Measurements from ENCODE around the gene ZNF625. TPM values are rescaled to one million over a fixed set of nuclear protein-coding genes. Genes with fewer than 3 reads are reported as not detected.

Gene ZNF625
- polyA plus RNA-seq, 3 donors, result 0.37 TPM; not detected in 2

GRCh38 chr19:12145348-12145747, 11.2 kb downstream of the ZNF625 start:
- H3K9me3 Mint-ChIP-seq, result peaks cover 23 to 43% (median 36%) of the 10 kb centered on the region in 7 donors
- H3K27me3 Mint-ChIP-seq (ENCODE audit: low read depth in 3 of 3), result no peaks in the 10 kb centered on the region
- H3K4me3 Mint-ChIP-seq, result no peak overlapping the region
- DNase-seq, result no peak
- Histone ChIP-seq H3K4me2 (replicated peaks; ENCODE audit: extremely low read depth, low read length, poor library complexity, severe bottlenecking) (no peak overlapping the region), H3K36me3 (replicated peaks in 1 of 2; ENCODE audit: control insufficient read depth in 1 of 2, insufficient read depth in 2 of 2, low read length in 2 of 2) (peaks cover 7 to 25% of the 10 kb centered on the region in 2 donors), H3K9me3 (replicated peaks in 1 of 2; ENCODE audit: control insufficient read depth in 1 of 2, insufficient read depth in 1 of 2, low read length in 2 of 2) (peaks cover 21 to 24% of the 10 kb centered on the region in 2 donors), H4K20me1 (ENCODE audit: insufficient read depth, low read length) (no peaks in the 10 kb centered on the region), H3K27ac (ENCODE audit: low read depth in 1 of 2, low read length in 2 of 2) (no peak overlapping the region), H3K4me1 (ENCODE audit: control insufficient read depth in 1 of 2, insufficient read depth in 2 of 2, low read length in 2 of 2) (peaks cover 10 to 11% of the 10 kb centered on the region in 2 donors), H3K27me3 (ENCODE audit: control insufficient read depth in 2 of 2, insufficient read depth in 2 of 2, low read length in 2 of 2) (no peaks in the 10 kb centered on the region), H3K79me2 (ENCODE audit: insufficient read depth, low read length) (no peaks in the 10 kb centered on the region), H2AFZ (ENCODE audit: insufficient read depth, low read depth, low read length, poor library complexity, severe bottlenecking) (no peak overlapping the region), H3K9ac (ENCODE audit: insufficient read depth, low read length, poor library complexity, severe bottlenecking) (no peak overlapping the region), H3K4me3 (replicated peaks in 1 of 3; ENCODE audit: low read depth in 2 of 3, low read length in 3 of 3) (no peak overlapping the region)
- peaks cover 22 to 31% of the 10 kb centered on the region in 2 donors for H3K36me3 Mint-ChIP-seq
- TF ChIP-seq, protein P1, sequence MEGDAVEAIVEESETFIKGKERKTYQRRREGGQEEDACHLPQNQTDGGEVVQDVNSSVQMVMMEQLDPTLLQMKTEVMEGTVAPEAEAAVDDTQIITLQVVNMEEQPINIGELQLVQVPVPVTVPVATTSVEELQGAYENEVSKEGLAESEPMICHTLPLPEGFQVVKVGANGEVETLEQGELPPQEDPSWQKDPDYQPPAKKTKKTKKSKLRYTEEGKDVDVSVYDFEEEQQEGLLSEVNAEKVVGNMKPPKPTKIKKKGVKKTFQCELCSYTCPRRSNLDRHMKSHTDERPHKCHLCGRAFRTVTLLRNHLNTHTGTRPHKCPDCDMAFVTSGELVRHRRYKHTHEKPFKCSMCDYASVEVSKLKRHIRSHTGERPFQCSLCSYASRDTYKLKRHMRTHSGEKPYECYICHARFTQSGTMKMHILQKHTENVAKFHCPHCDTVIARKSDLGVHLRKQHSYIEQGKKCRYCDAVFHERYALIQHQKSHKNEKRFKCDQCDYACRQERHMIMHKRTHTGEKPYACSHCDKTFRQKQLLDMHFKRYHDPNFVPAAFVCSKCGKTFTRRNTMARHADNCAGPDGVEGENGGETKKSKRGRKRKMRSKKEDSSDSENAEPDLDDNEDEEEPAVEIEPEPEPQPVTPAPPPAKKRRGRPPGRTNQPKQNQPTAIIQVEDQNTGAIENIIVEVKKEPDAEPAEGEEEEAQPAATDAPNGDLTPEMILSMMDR (IDR thresholded peaks at IDR 0.05), result no peak
- no peak overlapping the region for H3K27ac Mint-ChIP-seq
- H3K4me1 Mint-ChIP-seq, result peaks cover 11% of the 10 kb centered on the region
- intact Hi-C loops (cut with micrococcal nuclease), result loop anchor here in 1 of 2 donors (10.0 kb wide), 1 partner anchor 351 kb away; the partner anchor contains the start of gene ZNF491
- 100% methylated on average over 2 of the region's 8 CpGs for whole genome bisulfite sequencing (ENCODE audit: insufficient coverage)

- H3K4me3 Mint-ChIP-seq, result peak overlapping the region in 1 of 2 donors; percentile 97
- H2AFZ ChIP-seq (ENCODE audit: insufficient read depth, low read depth, low read length, poor library complexity, severe bottlenecking), result no peak overlapping the region
- no peaks in the 10 kb centered on the region for H3K27me3 ChIP-seq (ENCODE audit: control insufficient read depth in 2 of 2, insufficient read depth in 2 of 2, low read length in 2 of 2)
- H3K9me3 ChIP-seq (replicated peaks in 1 of 2; ENCODE audit: control insufficient read depth in 1 of 2, insufficient read depth in 1 of 2, low read length in 2 of 2), result peaks cover 15 to 17% of the 10 kb centered on the region in 2 donors
- intact Hi-C loops (cut with micrococcal nuclease), result loop anchor here (1.0 to 10.0 kb wide), 9 partner anchors 49 to 347 kb away; partner anchors contain the start of genes ZNF491 (in 2 of the 2), ZNF440 (in 1 of the 2) and ZNF763 (in 1 of the 2)
- 73% methylated on average over 4 of the region's 10 CpGs for WGBS (ENCODE audit: insufficient coverage)
- DNase-seq, result no peak
- H3K4me1 ChIP-seq (ENCODE audit: control insufficient read depth in 1 of 2, insufficient read depth in 2 of 2, low read length in 2 of 2), result peaks cover 23 to 25% of the 10 kb centered on the region in 2 donors
- H4K20me1 ChIP-seq (ENCODE audit: insufficient read depth, low read length), result peaks cover 5% of the 10 kb centered on the region
- no peak overlapping the region for H3K9ac ChIP-seq (ENCODE audit: insufficient read depth, low read length, poor library complexity, severe bottlenecking)
- H3K9me3 Mint-ChIP-seq, result peaks cover 11 to 26% (median 22%) of the 10 kb centered on the region in 7 donors
- peaks cover 12 to 26% of the 10 kb centered on the region in 2 donors for H3K36me3 ChIP-seq (replicated peaks in 1 of 2; ENCODE audit: control insufficient read depth in 1 of 2, insufficient read depth in 2 of 2, low read length in 2 of 2)
- TF ChIP-seq, protein P1 (IDR thresholded peaks at IDR 0.05), result peak; percentile 58
- H3K27ac ChIP-seq (ENCODE audit: low read depth in 1 of 2, low read length in 2 of 2), result no peak overlapping the region
- peaks cover 0 to 3% (median 1%) of the 10 kb centered on the region in 3 donors for H3K27me3 Mint-ChIP-seq (ENCODE audit: low read depth in 3 of 3)
- H3K79me2 ChIP-seq (ENCODE audit: insufficient read depth, low read length), result peaks cover 16% of the 10 kb centered on the region
- H3K4me2 ChIP-seq (replicated peaks; ENCODE audit: extremely low read depth, low read length, poor library complexity, severe bottlenecking), result peak overlapping the region; percentile 91
- peak overlapping the region in 1 of 7 donors; percentile 36 for H3K27ac Mint-ChIP-seq
- peak overlapping the region in 1 of 3 experiments; percentile 93 for H3K4me3 ChIP-seq (replicated peaks in 1 of 3; ENCODE audit: low read depth in 2 of 3, low read length in 3 of 3)
- peaks cover 36% of the 10 kb centered on the region for H3K4me1 Mint-ChIP-seq
- H3K36me3 Mint-ChIP-seq, result peaks cover 20 to 25% of the 10 kb centered on the region in 2 donors
Measured at GRCh38 chr19:12141405-12141736, 15.2 kb downstream of the ZNF625 start.

All from CD14-positive monocyte (primary cell).